ENCODE data around the gene UBTF. TPM values are rescaled to one million over a fixed set of nuclear protein-coding genes. Genes with fewer than 3 reads are reported as not detected.

The UBTF gene
- total RNA-seq, 1 experiment from 2014 or later: 75.9 TPM

GRCh38 chr17:44220213-44221083 is 973 bp upstream of the UBTF start (continued):
- TF ChIP-seq TCF7 (CRISPR knock-in tag; IDR thresholded peaks at IDR 0.05; ENCODE audit: low read depth) (0 out of 2 replicates have a peak, but pooled peaks have one; percentile 32), E2F4 (CRISPR knock-in tag; IDR thresholded peaks at IDR 0.05; ENCODE audit: borderline replicate concordance, low read depth) (no peak), ZNF281 (CRISPR knock-in tag; IDR thresholded peaks at IDR 0.05) (0 out of 2 replicates have a peak, but pooled peaks have one; percentile 66), ETV6 (CRISPR knock-in tag; IDR thresholded peaks at IDR 0.05) (no peak), NR3C1 (CRISPR knock-in tag; conservative IDR thresholded peaks at IDR 0.05; ENCODE audit: low read depth) (no peak), ELF4 (CRISPR knock-in tag; IDR thresholded peaks at IDR 0.05; ENCODE audit: low read depth) (no peak)

- DNase-seq (ENCODE audit: low spot score) (peak; percentile 63), ATAC-seq (peak; percentile 12)
- Mint-ChIP-seq H3K9me3 (no peaks in the 10 kb centered on the region), H3K36me3 (peaks cover 33% of the 10 kb centered on the region), H3K4me3 (no peak overlapping the region), H3K4me1 (peaks cover 17% of the 10 kb centered on the region), H3K27ac (no peak overlapping the region), H3K27me3 (ENCODE audit: low read depth) (no peaks in the 10 kb centered on the region)
- ChIA-PET POLR2A (interaction anchor here (0.6 to 3.5 kb wide), 6 partner anchors 9 to 135 kb away, joined by 3 to 28 read pairs (median 4); partner anchors contain the start of gene TMUB2), CTCF (interaction anchor here (0.6 to 4.7 kb wide), 10 partner anchors 9 to 304 kb away, joined by 3 to 73 read pairs (median 6); partner anchors contain the start of genes ATXN7L3, GRN and RUNDC3A)
- TF ChIP-seq SMAD4 (CRISPR knock-in tag; IDR thresholded peaks at IDR 0.05): 0 out of 2 replicates have a peak, but pooled peaks have one; percentile 33
- TF ChIP-seq, protein P1, sequence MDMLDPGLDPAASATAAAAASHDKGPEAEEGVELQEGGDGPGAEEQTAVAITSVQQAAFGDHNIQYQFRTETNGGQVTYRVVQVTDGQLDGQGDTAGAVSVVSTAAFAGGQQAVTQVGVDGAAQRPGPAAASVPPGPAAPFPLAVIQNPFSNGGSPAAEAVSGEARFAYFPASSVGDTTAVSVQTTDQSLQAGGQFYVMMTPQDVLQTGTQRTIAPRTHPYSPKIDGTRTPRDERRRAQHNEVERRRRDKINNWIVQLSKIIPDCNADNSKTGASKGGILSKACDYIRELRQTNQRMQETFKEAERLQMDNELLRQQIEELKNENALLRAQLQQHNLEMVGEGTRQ (CRISPR knock-in tag; IDR thresholded peaks at IDR 0.05): no peak
- peak; percentile 92; the same call in 1 of the 2 replicates for TF ChIP-seq KAT7 (CRISPR knock-in tag; IDR thresholded peaks at IDR 0.05; ENCODE audit: borderline replicate concordance)
- no peak for TF ChIP-seq PRRX2 (CRISPR knock-in tag; IDR thresholded peaks at IDR 0.05)
- TF ChIP-seq JUN (CRISPR knock-in tag; IDR thresholded peaks at IDR 0.05): peak; percentile 75; the same call in 1 of the 2 replicates
- peak; percentile 33; the same call in 1 of the 2 replicates for TF ChIP-seq CTCF (IDR thresholded peaks at IDR 0.05)
- no peak for TF ChIP-seq ZNF263 (CRISPR knock-in tag; IDR thresholded peaks at IDR 0.05; ENCODE audit: low read depth)
- TF ChIP-seq CREM (CRISPR knock-in tag; IDR thresholded peaks at IDR 0.05): no peak
- TF ChIP-seq FOXP1 (CRISPR knock-in tag; IDR thresholded peaks at IDR 0.05; ENCODE audit: borderline replicate concordance): peak; percentile 45; the same call in 1 of the 2 replicates
- TF ChIP-seq NFE2L1 (CRISPR knock-in tag; IDR thresholded peaks at IDR 0.05): no peak
- TF ChIP-seq PREB (CRISPR knock-in tag; IDR thresholded peaks at IDR 0.05; ENCODE audit: borderline replicate concordance): no peak
- no peak for TF ChIP-seq CBFB (CRISPR knock-in tag; IDR thresholded peaks at IDR 0.05; ENCODE audit: low read depth)
- no peak for TF ChIP-seq ESRRA (CRISPR knock-in tag; IDR thresholded peaks at IDR 0.05; ENCODE audit: borderline replicate concordance)
- 0 out of 2 replicates have a peak, but pooled peaks have one; percentile 33 for TF ChIP-seq ARID4B (CRISPR knock-in tag; IDR thresholded peaks at IDR 0.05; ENCODE audit: borderline replicate concordance)
- no peak for TF ChIP-seq OVOL2 (CRISPR knock-in tag; IDR thresholded peaks at IDR 0.05; ENCODE audit: borderline replicate concordance)
- TF ChIP-seq SMAD3 (CRISPR knock-in tag; IDR thresholded peaks at IDR 0.05; ENCODE audit: borderline replicate concordance): no peak
These were observed 313 bp downstream of the UBTF start for GRCh38 chr17:44219108-44219615.
